Left hindlimb (tissue), 1 donor: ENCODE measurements around the gene BRPF1.
A peak's percentile ranks its signal among the peaks of the same experiment; 100 is the strongest.

Experiments
- DNase-seq: peaks from one replicate; pipeline ENCODE4 v3.0.0-alpha.2; 2018

The BRPF1 gene

DNA sequence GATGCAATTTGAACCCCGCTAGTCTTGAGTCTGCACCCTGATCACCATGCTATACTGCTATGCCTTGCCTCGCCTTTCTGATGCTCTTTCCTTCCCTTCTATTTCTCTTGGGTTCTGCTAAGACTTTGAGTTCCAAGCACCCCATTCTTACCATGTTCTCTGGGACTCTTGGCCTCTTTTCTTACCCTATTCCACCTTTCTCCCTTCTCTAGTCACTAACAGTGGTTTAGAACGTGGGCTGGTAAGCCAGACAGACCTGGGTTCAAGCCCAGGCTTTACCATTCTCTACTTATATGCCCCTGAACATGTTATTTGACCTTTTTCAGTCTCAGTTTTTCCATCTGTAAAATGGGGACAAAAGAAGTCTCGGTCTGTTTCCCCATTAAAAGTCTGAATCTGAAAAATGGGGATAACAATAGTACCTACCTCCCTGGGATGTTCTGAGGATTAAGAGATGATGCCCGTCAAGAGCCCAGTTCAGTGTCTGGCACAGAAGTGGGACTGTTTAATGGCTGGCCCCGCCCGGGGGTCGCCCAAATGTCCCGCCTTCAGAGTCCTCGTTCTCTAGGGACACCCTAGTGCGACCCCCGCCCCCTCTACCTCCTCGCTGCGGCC lies 60.4 kb downstream of the BRPF1 start:
- no peak for DNase-seq

DNA sequence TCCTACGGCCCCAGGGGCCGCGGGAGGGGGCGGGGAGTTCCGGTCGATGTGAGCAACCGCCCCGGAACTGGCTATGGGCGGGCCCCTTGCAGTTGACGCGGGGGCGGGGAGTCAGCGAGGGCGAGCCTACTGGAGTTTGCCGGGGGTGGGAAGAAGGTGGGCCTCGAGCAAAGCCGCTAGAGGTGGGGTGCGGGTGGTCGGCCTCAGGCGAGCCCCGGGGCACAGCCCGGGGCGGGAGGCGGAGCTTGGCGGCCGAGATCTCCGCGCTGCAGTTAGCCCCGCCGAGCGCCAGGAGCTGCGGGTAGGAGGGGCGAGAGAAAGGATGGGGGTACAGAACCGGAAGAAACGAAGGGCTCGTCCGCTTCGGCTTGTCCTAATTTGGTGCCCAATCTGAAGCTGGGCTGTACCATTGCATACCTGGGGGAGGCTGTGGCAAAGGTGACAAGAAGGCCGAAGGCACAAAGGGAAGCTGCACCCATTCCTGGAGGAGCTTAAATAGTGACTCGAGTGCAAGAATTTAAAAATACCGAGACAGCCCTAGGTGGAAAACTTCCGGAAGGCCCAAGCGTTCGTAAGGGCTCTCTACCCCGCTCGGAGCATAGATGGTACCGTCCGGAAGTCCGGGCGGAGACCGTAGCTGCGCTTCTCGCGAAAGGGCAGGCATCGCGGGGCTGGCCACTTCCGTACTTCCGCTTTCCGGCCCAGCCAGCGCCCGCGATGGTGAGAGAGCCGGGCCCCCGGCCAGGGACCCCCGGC lies 61.0 kb downstream of the BRPF1 start, which contains the start of the genes ARPC4 and TADA3:
Gene ARPC4 (plus strand): TSS at position 678 of the 756 bp plus-strand sequence. CDS start 40 bp downstream, at position 718.
Gene TADA3 (minus strand): TSS at position 69 of the 756 bp plus-strand sequence. CDS start 1,007 bp downstream, outside the sequence.
- DNase-seq = peak; percentile 96

DNA sequence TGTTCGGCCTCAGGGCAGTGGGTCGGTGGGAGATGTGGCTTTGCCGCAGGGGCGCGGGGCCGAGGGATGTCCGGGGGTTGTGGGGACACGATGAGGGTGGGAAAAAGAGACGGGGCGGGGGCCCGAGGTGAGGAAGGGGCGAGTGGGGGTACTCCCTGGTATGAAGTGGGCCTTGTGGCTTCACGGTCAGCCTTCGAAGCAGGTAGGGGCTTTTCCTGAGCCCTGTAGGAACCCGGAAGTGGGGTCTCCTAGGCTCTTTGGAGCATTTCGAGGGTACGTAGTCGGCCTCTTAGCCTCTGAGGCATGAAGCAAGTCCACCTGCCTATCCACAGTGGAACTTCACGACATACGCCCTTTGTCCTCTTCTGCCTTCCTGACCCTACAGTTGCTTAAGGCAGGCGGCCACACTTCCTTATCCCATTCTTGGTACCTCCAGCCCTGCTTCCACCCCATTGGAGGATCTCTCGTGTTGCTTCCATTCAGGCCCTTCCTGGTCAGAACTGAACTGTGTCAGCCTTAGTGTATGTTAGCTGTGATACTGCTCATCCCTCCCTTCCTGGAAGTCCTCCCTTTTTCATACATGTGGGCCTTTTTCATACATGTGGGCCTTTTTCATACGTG lies 61.7 kb downstream of the BRPF1 start:
- no peak for DNase-seq

DNA sequence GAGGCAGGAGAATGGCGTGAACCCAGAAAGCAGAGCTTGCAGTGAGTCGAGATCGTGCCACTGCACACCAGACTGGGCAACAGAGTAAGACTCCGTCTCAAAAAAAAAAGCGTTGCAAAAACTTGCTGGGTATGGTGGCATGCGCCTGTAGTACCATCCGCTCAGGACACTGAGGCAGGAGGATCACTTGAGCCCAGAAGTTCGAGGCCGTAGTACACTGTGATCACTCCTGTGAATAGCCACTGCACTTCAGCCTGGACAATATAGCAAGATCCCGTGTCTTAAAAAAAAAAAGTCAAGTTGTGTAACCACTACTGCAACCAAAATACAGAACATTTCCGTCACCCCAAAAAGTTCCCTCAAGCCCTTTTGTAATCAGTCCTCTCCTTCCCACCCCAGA lies 62.9 kb downstream of the BRPF1 start:
- DNase-seq = no peak

DNA sequence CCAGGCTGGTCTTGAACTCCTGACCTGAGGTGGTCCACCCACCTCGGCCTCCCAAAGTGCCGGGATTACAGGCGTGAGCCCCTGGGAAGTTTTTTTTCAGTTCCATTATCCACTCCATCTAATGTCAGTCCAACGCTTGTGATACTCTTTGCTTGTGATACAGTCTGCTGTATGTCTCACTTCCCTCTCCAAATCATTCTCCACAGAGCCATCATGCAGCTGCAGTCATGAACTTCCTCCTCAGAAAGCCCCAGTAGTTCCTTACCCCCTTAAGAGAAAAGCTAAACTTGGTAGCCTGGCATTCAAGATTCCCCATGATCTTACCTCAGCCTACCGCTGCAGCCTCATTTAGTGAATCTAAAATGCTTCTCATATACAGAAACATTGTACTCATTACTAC lies 63.7 kb downstream of the BRPF1 start:
- DNase-seq = no peak

DNA sequence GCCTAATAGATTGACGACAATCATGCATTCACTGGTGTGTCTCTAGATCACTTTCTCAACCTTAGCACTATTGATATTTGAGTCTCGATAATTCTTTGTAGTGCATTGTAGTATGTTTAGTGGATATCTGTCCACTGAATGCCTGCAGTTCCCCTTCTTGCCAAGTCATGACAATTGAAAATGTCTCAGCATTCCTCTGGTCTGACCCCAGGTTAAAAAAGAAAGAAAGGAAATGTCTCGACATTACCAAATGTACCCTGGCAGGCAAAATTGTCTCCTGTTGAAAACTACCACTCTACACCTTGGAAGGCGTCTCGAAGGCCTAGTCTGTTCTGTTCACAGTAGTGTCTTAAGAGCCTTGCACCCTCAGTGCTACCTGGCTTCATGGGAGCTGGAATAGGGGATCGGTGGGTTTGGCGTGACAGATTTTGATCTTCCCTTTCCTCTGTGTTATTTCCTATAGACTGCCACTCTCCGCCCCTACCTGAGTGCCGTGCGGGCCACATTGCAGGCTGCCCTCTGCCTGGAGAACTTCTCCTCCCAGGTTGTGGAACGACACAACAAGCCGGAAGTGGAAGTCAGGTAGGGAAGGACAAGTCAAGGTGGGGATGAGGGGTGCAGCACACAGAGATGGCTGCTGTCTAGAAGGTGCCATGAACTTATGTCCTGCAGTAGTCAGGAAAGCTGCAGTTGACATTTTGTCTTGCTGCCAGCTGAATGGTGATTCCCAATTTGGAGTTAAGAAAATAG lies 65.8 kb downstream of the BRPF1 start:
- DNase-seq = no peak
